ENCODE data around the gene RASSF7. TPM values are rescaled to one million over a fixed set of nuclear protein-coding genes. Genes with fewer than 3 reads are reported as not detected.

RASSF7 gene
- total and polyA plus RNA-seq, 8 donors: 17.6 to 253 (median 29.5) TPM

DNA sequence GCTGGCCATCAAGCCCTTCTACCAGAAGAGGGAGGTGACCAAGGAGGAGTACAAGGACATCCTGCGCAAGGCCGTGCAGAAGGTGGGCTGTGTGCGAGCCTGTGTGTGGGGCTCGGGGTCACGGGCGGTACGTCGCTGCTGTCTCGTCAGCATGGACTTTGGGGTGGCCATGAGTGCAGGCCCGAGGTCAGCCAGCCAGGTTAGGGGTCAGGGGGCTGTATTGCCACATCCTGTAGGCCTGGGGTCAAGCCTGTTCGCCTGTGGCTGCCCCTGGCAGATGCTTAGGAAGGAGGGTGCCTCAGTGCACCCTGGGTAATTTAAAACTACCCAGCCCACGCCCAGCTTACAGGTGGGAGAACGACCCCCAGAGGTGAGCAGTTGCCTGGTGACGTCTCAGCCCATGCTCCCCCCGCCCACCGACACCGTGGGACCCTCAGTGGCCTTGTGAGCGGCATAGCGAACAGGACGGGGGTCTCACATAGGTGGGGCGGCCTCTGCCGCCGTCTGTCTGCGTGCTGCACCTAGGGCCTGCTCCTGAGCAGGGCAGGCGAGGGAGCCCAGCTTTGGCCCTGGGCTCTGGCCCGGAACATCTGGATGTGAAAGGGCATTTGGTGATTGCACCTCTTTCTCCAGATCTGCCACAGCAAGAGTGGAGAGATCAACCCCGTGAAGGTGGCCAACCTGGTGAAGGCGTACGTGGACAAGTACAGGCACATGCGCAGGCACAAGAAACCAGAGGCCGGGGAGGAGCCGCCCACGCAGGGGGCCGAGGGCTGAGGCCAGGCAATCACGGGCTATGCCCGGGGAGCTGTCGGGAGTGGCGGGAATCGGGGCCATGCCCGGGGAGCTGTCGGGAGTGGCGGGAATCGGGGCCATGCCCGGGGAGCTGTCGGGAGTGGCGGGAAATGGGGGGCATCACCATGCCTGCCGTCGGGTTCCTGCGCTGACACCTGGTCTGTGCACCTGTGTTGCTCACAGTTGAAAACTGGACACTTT, 50.5 kb downstream of the RASSF7 start:
- DNase-seq: peak in 4 of 6 donors; percentile 17 to 70 (median 40)
- Histone ChIP-seq H3K9me3 (no peaks in the 10 kb centered on the region), H3K36me3 (peaks cover 4 to 69% (median 45%) of the 10 kb centered on the region in 3 donors), H3K4me1 (peaks cover 0 to 9% (median 7%) of the 10 kb centered on the region in 3 donors), H3K4me3 (no peak overlapping the region), H3K27me3 (no peaks in the 10 kb centered on the region), H3K27ac (no peak overlapping the region)
- ATAC-seq: no peak
- FAIRE-seq: no peak
- TF ChIP-seq, protein P1, sequence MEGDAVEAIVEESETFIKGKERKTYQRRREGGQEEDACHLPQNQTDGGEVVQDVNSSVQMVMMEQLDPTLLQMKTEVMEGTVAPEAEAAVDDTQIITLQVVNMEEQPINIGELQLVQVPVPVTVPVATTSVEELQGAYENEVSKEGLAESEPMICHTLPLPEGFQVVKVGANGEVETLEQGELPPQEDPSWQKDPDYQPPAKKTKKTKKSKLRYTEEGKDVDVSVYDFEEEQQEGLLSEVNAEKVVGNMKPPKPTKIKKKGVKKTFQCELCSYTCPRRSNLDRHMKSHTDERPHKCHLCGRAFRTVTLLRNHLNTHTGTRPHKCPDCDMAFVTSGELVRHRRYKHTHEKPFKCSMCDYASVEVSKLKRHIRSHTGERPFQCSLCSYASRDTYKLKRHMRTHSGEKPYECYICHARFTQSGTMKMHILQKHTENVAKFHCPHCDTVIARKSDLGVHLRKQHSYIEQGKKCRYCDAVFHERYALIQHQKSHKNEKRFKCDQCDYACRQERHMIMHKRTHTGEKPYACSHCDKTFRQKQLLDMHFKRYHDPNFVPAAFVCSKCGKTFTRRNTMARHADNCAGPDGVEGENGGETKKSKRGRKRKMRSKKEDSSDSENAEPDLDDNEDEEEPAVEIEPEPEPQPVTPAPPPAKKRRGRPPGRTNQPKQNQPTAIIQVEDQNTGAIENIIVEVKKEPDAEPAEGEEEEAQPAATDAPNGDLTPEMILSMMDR (IDR thresholded peaks at IDR 0.05): no peak
- intact Hi-C loops (cut with DNase I): no loop called here
- WGBS, 2 donors: 92% methylated on average over 43 to 49 of the region's 49 CpGs

DNA sequence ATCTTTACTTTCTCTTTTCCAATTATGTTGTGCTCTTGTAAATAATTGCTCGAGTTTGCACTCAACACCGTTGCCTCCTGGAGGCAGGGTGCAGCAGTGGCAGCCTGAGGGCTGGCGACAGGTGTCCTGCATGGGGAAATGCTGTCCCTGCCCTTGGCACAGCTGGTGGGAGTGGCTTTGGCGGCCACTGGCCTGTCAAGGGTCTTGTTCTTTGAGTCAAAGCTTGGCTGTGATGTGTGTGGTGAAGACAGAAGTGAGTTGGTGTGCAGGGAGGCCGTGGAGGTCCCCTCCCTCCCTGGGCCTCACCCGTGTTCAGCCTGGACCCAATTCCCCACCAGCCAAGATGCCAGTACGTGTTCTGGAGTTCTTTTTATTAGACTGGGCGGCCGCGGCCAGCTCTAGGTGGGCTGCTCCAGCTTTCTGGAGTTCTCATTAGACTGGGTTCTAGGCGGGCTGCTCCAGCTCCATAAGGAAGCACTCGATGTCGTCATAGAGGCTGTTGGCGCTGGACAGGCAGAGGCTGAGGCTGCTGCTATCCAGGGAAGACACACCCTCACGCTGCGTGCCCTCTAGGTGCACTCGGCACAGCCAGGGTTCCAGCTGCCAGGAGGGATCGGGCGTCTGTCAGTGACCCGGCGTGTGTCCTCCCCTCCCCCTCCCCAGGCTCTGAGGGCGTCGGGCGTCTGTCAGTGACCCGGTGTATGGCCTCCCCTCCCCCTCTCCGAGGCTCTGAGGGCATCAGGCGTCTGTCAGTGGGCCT, 51.6 kb downstream of the RASSF7 start:
- WGBS, 2 donors: 74 to 79% methylated on average over 27 of the region's 27 CpGs
- H3K27me3 ChIP-seq: no peaks in the 10 kb centered on the region
- H3K27ac ChIP-seq: no peak overlapping the region
- H3K4me3 ChIP-seq: no peak overlapping the region
- intact Hi-C loops (cut with DNase I): no loop called here
- H3K4me1 ChIP-seq: peaks cover 0 to 9% (median 7%) of the 10 kb centered on the region in 3 donors
- H3K36me3 ChIP-seq: peaks cover 2 to 58% (median 42%) of the 10 kb centered on the region in 3 donors
- no peaks in the 10 kb centered on the region for H3K9me3 ChIP-seq
- ATAC-seq (no peak), DNase-seq (peak in 5 of 6 donors; percentile 16 to 75 (median 47)), FAIRE-seq (no peak)
- TF ChIP-seq, protein P1 (IDR thresholded peaks at IDR 0.05): no peak

DNA sequence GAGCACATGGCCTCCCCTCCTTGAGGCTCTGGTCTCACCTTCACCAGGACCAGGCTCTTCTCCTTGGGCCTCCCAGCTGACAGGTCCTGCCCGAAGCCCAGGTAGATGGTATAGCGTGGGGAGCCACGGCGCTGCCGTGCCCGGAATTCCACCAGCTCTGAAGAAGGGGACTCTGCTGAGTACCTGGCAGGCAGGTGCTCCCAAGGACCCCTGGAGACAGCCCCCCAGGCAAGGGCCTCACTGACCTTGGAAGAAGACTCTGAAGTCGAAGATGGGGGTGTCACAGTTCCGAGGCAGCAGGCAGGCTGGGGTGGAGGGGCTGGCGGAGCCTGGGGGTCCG, 52.2 kb downstream of the RASSF7 start:
- intact Hi-C loops (cut with DNase I): no loop called here
- Histone ChIP-seq H3K27me3 (no peaks in the 10 kb centered on the region), H3K4me1 (peaks cover 0 to 9% (median 7%) of the 10 kb centered on the region in 3 donors), H3K9me3 (no peaks in the 10 kb centered on the region), H3K4me3 (no peak overlapping the region), H3K36me3 (peaks cover 0 to 53% (median 36%) of the 10 kb centered on the region in 3 donors), H3K27ac (no peak overlapping the region)
- WGBS, 2 donors: 92 to 93% methylated on average over 10 of the region's 10 CpGs
- no peak for ATAC-seq
- no peak for FAIRE-seq
- TF ChIP-seq, protein P1 (IDR thresholded peaks at IDR 0.05): no peak
- peak in 3 of 6 donors; percentile 26 to 64 (median 33) for DNase-seq

DNA sequence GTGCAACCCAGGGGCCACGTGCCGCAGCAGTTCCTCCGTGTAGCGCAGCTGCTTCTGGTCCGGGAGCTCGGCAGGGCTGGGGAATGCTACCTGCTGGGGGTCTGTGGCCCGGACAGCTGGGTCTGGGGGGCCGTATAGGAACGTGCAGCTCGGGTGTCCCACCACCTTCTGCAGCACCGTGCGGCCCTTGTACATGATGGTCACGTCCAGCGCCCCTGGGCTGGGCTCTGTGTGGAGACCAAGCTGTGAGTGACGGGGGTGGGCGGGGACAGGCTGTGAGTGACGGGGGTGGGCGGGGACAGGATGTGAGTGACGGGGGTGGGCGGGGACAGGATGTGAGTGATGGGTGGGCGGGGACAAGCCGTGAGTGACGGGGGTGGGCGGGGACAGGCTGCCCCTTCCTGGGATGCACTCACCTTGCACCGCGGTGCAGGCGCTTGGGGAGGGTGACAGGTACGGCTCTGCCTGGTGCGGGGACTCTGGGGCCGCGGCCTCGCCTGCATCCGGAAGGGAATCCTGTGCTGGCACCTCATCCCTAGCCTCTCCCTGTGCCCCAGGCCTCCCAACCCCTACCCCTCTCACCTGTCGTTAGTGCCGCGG, 52.7 kb downstream of the RASSF7 start:
- H3K27ac ChIP-seq: peak overlapping the region in 1 of 4 donors; percentile 80
- WGBS, 2 donors: 75 to 76% methylated on average over 33 to 36 of the region's 36 CpGs
- no peak overlapping the region for H3K4me3 ChIP-seq
- FAIRE-seq (no peak), DNase-seq (peak in 5 of 6 donors; percentile 49 to 88 (median 49)), ATAC-seq (peak in 2 of 4 donors; percentile 2 to 17)
- intact Hi-C loops (cut with DNase I): no loop called here
- no peaks in the 10 kb centered on the region for H3K9me3 ChIP-seq
- peaks cover 0 to 47% (median 32%) of the 10 kb centered on the region in 3 donors for H3K36me3 ChIP-seq
- TF ChIP-seq, protein P1 (IDR thresholded peaks at IDR 0.05): no peak
- H3K27me3 ChIP-seq: no peaks in the 10 kb centered on the region
- H3K4me1 ChIP-seq: peaks cover 0 to 9% (median 7%) of the 10 kb centered on the region in 3 donors

Small RNA genes lying within 50 kb of the gene (microRNA-seq; reads per million reads assigned to microRNA genes)
- gene MIR210: 57.6 to 159 reads per million in 2 donors

Other genes starting within 250 kb of the RASSF7 start
- 10 to 100 TPM in 5 of 6 donors, 1 to 10 TPM in 1; 10.0 to 45.2 (median 18.9) TPM for gene IFITM1, start 246.9 kb upstream of the RASSF7 start, total RNA-seq
- gene IFITM1, start 246.9 kb upstream of the RASSF7 start, polyA plus RNA-seq: 10 to 100 TPM; 40.7 to 54.5 TPM
- gene IFITM3, start 240.1 kb upstream of the RASSF7 start, total RNA-seq: 100 to 1,000 TPM in 4 of 6 donors, 10 to 100 TPM in 2; 86.4 to 292 (median 135) TPM
- 100 to 1,000 TPM; 300 to 429 TPM for gene IFITM3, start 240.1 kb upstream of the RASSF7 start, polyA plus RNA-seq
- 1 to 10 TPM in 5 of 6 donors, under 1 TPM in 1; 0.95 to 4.8 (median 1.8) TPM for gene B4GALNT4, start 191.5 kb upstream of the RASSF7 start, total RNA-seq
- 10 to 100 TPM in 1 of 2 donors, 1 to 10 TPM in 1; 6.8 to 25.9 TPM for gene B4GALNT4, start 191.5 kb upstream of the RASSF7 start, polyA plus RNA-seq
- gene PKP3, start 166.8 kb upstream of the RASSF7 start, total RNA-seq: 10 to 100 TPM; 23.4 to 36.1 (median 26.2) TPM
- gene PKP3, start 166.8 kb upstream of the RASSF7 start, polyA plus RNA-seq: 10 to 100 TPM; 33.8 to 50.5 TPM
- 10 to 100 TPM; 39.2 to 62.1 (median 46.9) TPM for gene SIGIRR, start 146.0 kb upstream of the RASSF7 start, total RNA-seq
- 100 to 1,000 TPM; 138 to 158 TPM for gene SIGIRR, start 146.0 kb upstream of the RASSF7 start, polyA plus RNA-seq
- gene ANO9, start 119.0 kb upstream of the RASSF7 start, total RNA-seq: 10 to 100 TPM in 4 of 6 donors, 1 to 10 TPM in 2; 6.2 to 32.1 (median 12.5) TPM
- gene ANO9, start 119.0 kb upstream of the RASSF7 start, polyA plus RNA-seq: 10 to 100 TPM; 46.2 to 68.7 TPM
- gene PTDSS2, start 110.7 kb upstream of the RASSF7 start, total RNA-seq: 10 to 100 TPM; 11.3 to 17.4 (median 15.2) TPM
- gene PTDSS2, start 110.7 kb upstream of the RASSF7 start, polyA plus RNA-seq: 10 to 100 TPM; 24.7 to 44.7 TPM
- 10 to 100 TPM; 38.9 to 65.1 (median 59.1) TPM for gene RNH1, start 53.7 kb upstream of the RASSF7 start, total RNA-seq
- gene RNH1, start 53.7 kb upstream of the RASSF7 start, polyA plus RNA-seq: 10 to 100 TPM; 66.8 to 87.7 TPM
- 10 to 100 TPM; 10.4 to 22.6 (median 19.2) TPM for gene HRAS, start 25.4 kb upstream of the RASSF7 start, total RNA-seq
- 100 to 1,000 TPM; 103 to 130 TPM for gene HRAS, start 25.4 kb upstream of the RASSF7 start, polyA plus RNA-seq
- gene LRRC56, start 23.4 kb upstream of the RASSF7 start, total RNA-seq: 1 to 10 TPM in 5 of 6 donors, under 1 TPM in 1; 0.98 to 2.0 (median 1.6) TPM
- 1 to 10 TPM; 5.4 to 7.3 TPM for gene LRRC56, start 23.4 kb upstream of the RASSF7 start, polyA plus RNA-seq
- 1 to 10 TPM; 2.7 to 6.9 (median 5.6) TPM for gene LMNTD2, start 232 bp upstream of the RASSF7 start, total RNA-seq
- 10 to 100 TPM; 10.4 to 24.2 TPM for gene LMNTD2, start 232 bp upstream of the RASSF7 start, polyA plus RNA-seq
- gene PHRF1, start 15.5 kb downstream of the RASSF7 start, total RNA-seq: 10 to 100 TPM; 11.2 to 17.2 (median 13.1) TPM
- gene PHRF1, start 15.5 kb downstream of the RASSF7 start, polyA plus RNA-seq: 10 to 100 TPM; 15.6 to 39.3 TPM
- 10 to 100 TPM in 2 of 6 donors, 1 to 10 TPM in 4; 4.0 to 30.0 (median 9.1) TPM for gene IRF7, start 55.0 kb downstream of the RASSF7 start, total RNA-seq
- 10 to 100 TPM; 33.4 to 36.6 TPM for gene IRF7, start 55.0 kb downstream of the RASSF7 start, polyA plus RNA-seq
- 1 to 10 TPM in 5 of 6 donors, under 1 TPM in 1; 0.61 to 2.7 (median 1.5) TPM for gene CDHR5, start 64.0 kb downstream of the RASSF7 start, total RNA-seq
- gene CDHR5, start 64.0 kb downstream of the RASSF7 start, polyA plus RNA-seq: 1 to 10 TPM; 1.3 to 4.4 TPM
- under 1 TPM in 2 of 6 donors, not detected in 4; 0.58 to 0.69 TPM for gene SCT, start 66.2 kb downstream of the RASSF7 start, total RNA-seq
- gene SCT, start 66.2 kb downstream of the RASSF7 start, polyA plus RNA-seq: not detected
- gene DRD4, start 76.3 kb downstream of the RASSF7 start, total RNA-seq: 1 to 10 TPM in 1 of 6 donors, under 1 TPM in 5; 0.28 to 1.4 (median 0.66) TPM
- 1 to 10 TPM; 2.4 TPM for gene DRD4, start 76.3 kb downstream of the RASSF7 start, polyA plus RNA-seq
- 10 to 100 TPM; 15.9 to 26.9 (median 18.5) TPM for gene DEAF1, start 134.3 kb downstream of the RASSF7 start, total RNA-seq
- gene DEAF1, start 134.3 kb downstream of the RASSF7 start, polyA plus RNA-seq: 10 to 100 TPM; 28.4 to 33.8 TPM
- 10 to 100 TPM in 4 of 6 donors, 1 to 10 TPM in 2; 8.5 to 16.4 (median 14.2) TPM for gene TMEM80, start 134.8 kb downstream of the RASSF7 start, total RNA-seq
- gene TMEM80, start 134.8 kb downstream of the RASSF7 start, polyA plus RNA-seq: 10 to 100 TPM; 18.6 to 24.7 TPM
- 100 to 1,000 TPM in 2 of 6 donors, 10 to 100 TPM in 4; 58.1 to 113 (median 71.1) TPM for gene EPS8L2, start 145.3 kb downstream of the RASSF7 start, total RNA-seq
- gene EPS8L2, start 145.3 kb downstream of the RASSF7 start, polyA plus RNA-seq: 100 to 1,000 TPM; 249 to 286 TPM
- 10 to 100 TPM; 52.5 to 83.9 (median 78.2) TPM for gene TALDO1, start 186.5 kb downstream of the RASSF7 start, total RNA-seq
- gene TALDO1, start 186.5 kb downstream of the RASSF7 start, polyA plus RNA-seq: 10 to 100 TPM; 50.3 to 70.0 TPM
- 10 to 100 TPM; 13.6 to 28.9 (median 18.1) TPM for gene GATD1, start 216.5 kb downstream of the RASSF7 start, total RNA-seq
- 10 to 100 TPM; 27.9 to 43.2 TPM for gene GATD1, start 216.5 kb downstream of the RASSF7 start, polyA plus RNA-seq
- gene CEND1, start 229.1 kb downstream of the RASSF7 start, total RNA-seq: under 1 TPM in 1 of 6 donors, not detected in 5; 0.12 TPM
- under 1 TPM; 0.27 to 0.42 TPM for gene CEND1, start 229.1 kb downstream of the RASSF7 start, polyA plus RNA-seq
- 10 to 100 TPM; 32.2 to 84.0 (median 41.8) TPM for gene SLC25A22, start 237.3 kb downstream of the RASSF7 start, total RNA-seq
- gene SLC25A22, start 237.3 kb downstream of the RASSF7 start, polyA plus RNA-seq: 10 to 100 TPM; 40.4 to 45.5 TPM
- gene PIDD1, start 244.3 kb downstream of the RASSF7 start, total RNA-seq: 10 to 100 TPM in 1 of 6 donors, 1 to 10 TPM in 5; 6.3 to 12.9 (median 8.7) TPM
- gene PIDD1, start 244.3 kb downstream of the RASSF7 start, polyA plus RNA-seq: 10 to 100 TPM; 53.1 to 70.9 TPM
- gene RPLP2, start 249.0 kb downstream of the RASSF7 start, total RNA-seq: 1,000 to 10,000 TPM in 5 of 6 donors, 100 to 1,000 TPM in 1; 944 to 1,591 (median 1,137) TPM
- 1,000 to 10,000 TPM in 1 of 2 donors, 100 to 1,000 TPM in 1; 761 to 1,687 TPM for gene RPLP2, start 249.0 kb downstream of the RASSF7 start, polyA plus RNA-seq